Astrocyte (in vitro differentiated cells and primary cell): ENCODE data around the gene WDR93. TPM values are rescaled to one million over a fixed set of nuclear protein-coding genes. Genes with fewer than 3 reads are reported as not detected.

ENCODE experiments used
- DNase-seq: peaks from one replicate; pipeline ENCODE4 v3.0.0-alpha.2; 2010; ENCODE audit warnings: low read depth
- FAIRE-seq: peaks from 2 replicates; lab custom pipeline; 2011; peaks lifted over from hg19 to GRCh38; lab: Jason Lieb, UNC
- H2AFZ ChIP-seq: 2 replicates; pipeline ENCODE4 v1.6.0; 2012; ENCODE audit warnings: low read depth, low read length, inconsistent platforms
- H3K27ac ChIP-seq: 2 replicates; pipeline ENCODE4 v1.5.1; 2011; ENCODE audit warnings: low read depth, low read length, inconsistent platforms
- H3K27me3 ChIP-seq: 2 replicates; pipeline ENCODE4 v1.6.0; 2011; ENCODE audit warnings: low read length, inconsistent platforms; ENCODE audit not compliant: insufficient read depth
- H3K36me3 ChIP-seq: 2 replicates; pipeline ENCODE4 v1.5.1; 2011; ENCODE audit warnings: low read length, inconsistent platforms; ENCODE audit not compliant: insufficient read depth
- H3K4me1 ChIP-seq: 2 replicates; pipeline ENCODE4 v1.5.1; 2011; ENCODE audit warnings: low read length, inconsistent platforms; ENCODE audit not compliant: insufficient read depth
- H3K4me2 ChIP-seq: 2 replicates; pipeline ENCODE4 v1.6.0; 2012; ENCODE audit warnings: low read length, inconsistent platforms
- H3K4me3 ChIP-seq: 2 replicates; pipeline ENCODE4 v1.5.1; 2011; ENCODE audit warnings: low read depth, mild to moderate bottlenecking, low read length, inconsistent platforms; ENCODE audit not compliant: insufficient read depth
- H3K79me2 ChIP-seq: 2 replicates; pipeline ENCODE4 v1.6.0; 2012; ENCODE audit warnings: mild to moderate bottlenecking, low read length, inconsistent platforms; ENCODE audit not compliant: insufficient read depth
- H3K9ac ChIP-seq: 2 replicates; pipeline ENCODE4 v1.6.0; 2012; ENCODE audit warnings: mild to moderate bottlenecking, low read length, inconsistent platforms
- H3K9me3 ChIP-seq: 2 replicates; pipeline ENCODE4 v1.5.1; 2012; ENCODE audit warnings: low read depth, mild to moderate bottlenecking, low read length, inconsistent platforms; ENCODE audit not compliant: insufficient read depth
- H4K20me1 ChIP-seq: 2 replicates; pipeline ENCODE4 v1.6.0; 2012; ENCODE audit warnings: low read length, inconsistent platforms; ENCODE audit not compliant: insufficient read depth
- H3K27ac Mint-ChIP-seq: one replicate; pipeline ENCODE4 v1.8.0; 2021; ENCODE audit warnings: mild to moderate bottlenecking, mixed read lengths; ENCODE audit not compliant: unreplicated experiment
- H3K27me3 Mint-ChIP-seq: one replicate; pipeline ENCODE4 v1.8.0; 2021; ENCODE audit warnings: low read depth, mixed read lengths; ENCODE audit not compliant: unreplicated experiment
- H3K36me3 Mint-ChIP-seq: one replicate; pipeline ENCODE4 v1.8.0; 2021; ENCODE audit warnings: low read depth, mixed read lengths; ENCODE audit not compliant: unreplicated experiment
- H3K4me1 Mint-ChIP-seq: one replicate; pipeline ENCODE4 v1.8.0; 2021; ENCODE audit warnings: low read depth, mixed read lengths; ENCODE audit not compliant: unreplicated experiment
- H3K4me3 Mint-ChIP-seq: one replicate; pipeline ENCODE4 v1.8.0; 2021; ENCODE audit warnings: mild to moderate bottlenecking, moderate library complexity, mixed read lengths; ENCODE audit not compliant: unreplicated experiment
- H3K9me3 Mint-ChIP-seq: one replicate; pipeline ENCODE4 v1.8.0; 2021; ENCODE audit warnings: mild to moderate bottlenecking, mixed read lengths; ENCODE audit not compliant: unreplicated experiment
- CTCF ChIP-seq: IDR thresholded peaks from 2 replicates; pipeline ENCODE4 v1.5.1; 2011; ENCODE audit warnings: low read depth, mild to moderate bottlenecking, inconsistent platforms, low read length, moderate library complexity; ENCODE audit not compliant: insufficient read depth
- EZH2 ChIP-seq: IDR thresholded peaks from 2 replicates; pipeline ENCODE4 v1.6.1; 2012; ENCODE audit warnings: mild to moderate bottlenecking, low read length, inconsistent platforms; ENCODE audit not compliant: insufficient read depth
- total RNA-seq: library from RNA; stranded (reverse); gene quantifications from 2 replicates; pipeline ENCODE4 v1.2.1, GENCODE V29; 2021

WDR93 gene
- total RNA-seq, 1 donor from 2014 or later: not detected

GRCh38 chr15:89728254-89728653 lies 37.6 kb downstream of the WDR93 start:
- Histone ChIP-seq H2AFZ (peak overlapping the region; percentile 10), H3K9ac (no peak overlapping the region), H3K4me2 (no peak overlapping the region), H3K27ac (no peak overlapping the region), H3K4me3 (no peak overlapping the region), H3K79me2 (no peaks in the 10 kb centered on the region), H3K4me1 (no peaks in the 10 kb centered on the region), H3K9me3 (peaks cover 3% of the 10 kb centered on the region), H3K36me3 (no peaks in the 10 kb centered on the region), H4K20me1 (no peaks in the 10 kb centered on the region), H3K27me3 (peaks cover 20% of the 10 kb centered on the region)
- Mint-ChIP-seq H3K27ac (no peak overlapping the region), H3K9me3 (peaks cover 2% of the 10 kb centered on the region), H3K27me3 (peaks cover 46% of the 10 kb centered on the region), H3K36me3 (no peaks in the 10 kb centered on the region), H3K4me3 (no peak overlapping the region), H3K4me1 (no peaks in the 10 kb centered on the region)
- TF ChIP-seq CTCF (no peak), EZH2 (no peak)
- FAIRE-seq (no peak), DNase-seq (no peak)

GRCh38 chr15:89731275-89731674 lies 40.7 kb downstream of the WDR93 start:
- Histone ChIP-seq H2AFZ (no peak overlapping the region), H3K27me3 (peaks cover 31% of the 10 kb centered on the region), H3K4me1 (no peaks in the 10 kb centered on the region), H3K27ac (no peak overlapping the region), H3K79me2 (no peaks in the 10 kb centered on the region), H3K9ac (no peak overlapping the region), H3K9me3 (no peaks in the 10 kb centered on the region), H3K4me3 (no peak overlapping the region), H3K36me3 (no peaks in the 10 kb centered on the region), H3K4me2 (no peak overlapping the region), H4K20me1 (no peaks in the 10 kb centered on the region)
- FAIRE-seq (no peak), DNase-seq (no peak)
- no peak overlapping the region for H3K27ac Mint-ChIP-seq
- no peaks in the 10 kb centered on the region for H3K36me3 Mint-ChIP-seq
- H3K9me3 Mint-ChIP-seq: peaks cover 5% of the 10 kb centered on the region
- H3K27me3 Mint-ChIP-seq: peaks cover 73% of the 10 kb centered on the region
- H3K4me1 Mint-ChIP-seq: no peaks in the 10 kb centered on the region
- TF ChIP-seq CTCF: no peak
- H3K4me3 Mint-ChIP-seq: no peak overlapping the region

- H3K27me3 ChIP-seq: peaks cover 33% of the 10 kb centered on the region
- DNase-seq (no peak), FAIRE-seq (no peak)
- H3K4me3 Mint-ChIP-seq: no peak overlapping the region
- H3K9me3 ChIP-seq: no peaks in the 10 kb centered on the region
- no peak overlapping the region for H3K4me3 ChIP-seq
- H3K27me3 Mint-ChIP-seq: peaks cover 79% of the 10 kb centered on the region
- H3K27ac Mint-ChIP-seq: no peak overlapping the region
- no peak overlapping the region for H3K4me2 ChIP-seq
- no peaks in the 10 kb centered on the region for H3K4me1 ChIP-seq
- no peaks in the 10 kb centered on the region for H3K36me3 Mint-ChIP-seq
- peaks cover 7% of the 10 kb centered on the region for H3K9me3 Mint-ChIP-seq
- H2AFZ ChIP-seq: no peak overlapping the region
- H3K36me3 ChIP-seq: no peaks in the 10 kb centered on the region
- no peak for TF ChIP-seq EZH2
- TF ChIP-seq CTCF: no peak
- H3K4me1 Mint-ChIP-seq: no peaks in the 10 kb centered on the region
- no peak overlapping the region for H3K9ac ChIP-seq
- H3K79me2 ChIP-seq: no peaks in the 10 kb centered on the region
- H4K20me1 ChIP-seq: no peaks in the 10 kb centered on the region
- no peak overlapping the region for H3K27ac ChIP-seq
Measured at GRCh38 chr15:89732451-89733172, 42.0 kb downstream of the WDR93 start.
